Right renal cortex interstitium (tissue), 3 donors: ENCODE results near the gene SCO1. TPM values are rescaled to one million over a fixed set of nuclear protein-coding genes. Genes with fewer than 3 reads are reported as not detected.
"Not testable (repeated sequence)": the region's sequence is repeated elsewhere in the genome, so short reads cannot be mapped to it uniquely, and the experiment has no call there.

Source experiments
- DNase-seq, 3 donors: peaks; one replicate each; pipeline ENCODE4 v3.0.0-alpha.2; 2013; ENCODE audit warnings: low read depth in 3 of 3, low spot score in 2 of 3
- polyA plus RNA-seq, 3 donors: library from polyadenylated mRNA; unstranded; fragments of 120-200 nt; gene quantifications; one replicate each; pipeline ENCODE4 v1.2.1, GENCODE V29; 2013; ENCODE audit not compliant: insufficient read length in 3 of 3

Gene SCO1
- 10 to 100 TPM; 37.8 to 40.9 (median 40.0) TPM for polyA plus RNA-seq

DNA sequence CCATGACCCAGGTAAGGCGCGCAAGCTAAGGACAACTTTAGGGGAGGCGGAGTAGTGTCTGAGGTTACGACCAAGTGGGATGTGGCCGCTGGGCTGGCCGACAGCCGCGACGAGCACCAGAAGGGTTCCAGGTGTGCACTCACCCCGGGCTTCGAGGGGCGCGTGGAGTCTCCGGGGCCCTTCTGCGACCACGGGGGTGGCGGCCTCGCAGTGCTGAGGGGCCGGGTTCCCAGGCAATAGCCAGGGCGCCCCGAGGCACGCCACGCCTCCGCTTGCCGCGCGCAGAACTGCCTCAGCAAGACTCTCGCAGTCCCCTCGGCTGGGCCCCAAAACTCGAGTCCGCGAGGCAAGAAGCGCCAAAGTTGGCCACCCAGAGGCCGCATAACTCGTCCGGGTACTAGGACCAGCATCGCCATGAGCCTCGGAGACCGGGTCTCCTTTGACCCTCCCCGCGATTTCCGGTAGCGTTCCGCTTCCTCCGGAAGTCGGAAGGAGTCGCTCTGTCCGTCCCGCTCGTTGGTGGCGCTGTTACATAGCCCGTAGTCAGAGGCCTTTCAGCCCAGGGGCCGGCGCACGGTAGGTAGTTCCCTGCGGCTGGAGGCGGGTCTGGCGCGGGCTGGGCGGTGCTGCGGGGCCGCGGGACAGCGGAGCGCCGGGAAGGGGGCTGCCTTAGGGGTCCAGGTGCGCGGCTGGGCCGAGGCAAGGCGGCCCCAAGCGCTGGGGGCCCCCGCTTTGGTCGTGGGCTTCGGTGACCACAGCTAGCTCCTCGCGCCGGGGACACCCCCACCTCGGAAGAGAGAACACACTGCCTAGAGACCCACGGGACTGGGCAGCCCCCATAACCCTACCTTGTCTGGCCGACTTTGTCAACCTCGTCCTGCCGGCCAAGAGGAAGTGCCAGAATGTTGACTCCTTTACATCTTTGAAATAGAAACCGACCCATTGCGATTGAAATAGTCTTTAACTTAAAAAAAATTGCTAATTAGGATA lies at the start of gene SCO1, which contains the start of gene ADPRM:
TSS of gene SCO1 (minus strand) at position 442 of the 990 bp plus-strand sequence. CDS start at position 416, 26 bp downstream.
TSS of gene ADPRM (plus strand) at position 503 of the 990 bp plus-strand sequence. CDS start 7,333 bp downstream, outside the sequence.
- DNase-seq: peak; percentile 87 to 93 (median 93)

DNA sequence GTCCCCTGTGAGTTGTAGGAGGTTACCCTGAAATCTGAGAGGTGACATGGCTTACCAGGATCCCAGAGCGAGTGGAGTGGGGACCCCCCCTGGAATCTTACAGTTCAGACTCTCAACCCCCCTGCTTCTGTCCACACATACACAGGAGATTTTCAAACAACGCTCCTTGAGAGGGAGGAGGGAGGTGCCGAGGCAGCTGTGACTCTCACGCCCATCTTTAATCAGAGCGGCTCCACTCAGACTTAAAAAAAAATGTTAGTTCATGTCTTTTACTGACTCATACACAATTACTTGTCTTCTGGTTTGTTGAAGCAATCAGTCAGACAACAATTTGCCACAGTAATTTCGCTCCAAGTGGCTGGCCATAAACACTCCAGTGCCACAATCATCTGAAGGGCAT lies 47.9 kb upstream of the SCO1 start:
- no peak for DNase-seq

DNA sequence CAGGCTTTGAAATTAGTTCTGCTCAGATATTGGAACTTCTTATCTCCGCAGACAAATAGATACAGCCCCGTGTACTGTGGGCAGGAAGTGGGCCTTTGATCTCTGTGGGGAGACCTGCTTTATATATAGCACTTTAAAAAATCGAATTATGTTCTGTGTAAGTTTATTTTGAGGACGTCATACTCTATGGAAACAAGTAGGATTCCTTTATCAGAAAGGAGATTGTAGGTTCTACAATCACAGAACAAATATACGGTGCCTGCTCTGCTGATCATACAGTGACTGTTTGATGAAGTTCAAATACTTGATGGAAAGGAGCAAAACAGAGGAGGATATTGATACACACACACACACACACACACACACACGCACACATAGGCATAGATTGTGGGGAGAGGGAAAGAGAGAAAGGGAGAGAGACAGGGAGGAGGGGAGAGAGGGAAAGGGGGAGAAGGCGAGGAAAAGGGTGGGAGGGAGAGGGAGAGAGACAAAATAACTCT lies 47.2 kb upstream of the SCO1 start:
- DNase-seq: no peak

DNA sequence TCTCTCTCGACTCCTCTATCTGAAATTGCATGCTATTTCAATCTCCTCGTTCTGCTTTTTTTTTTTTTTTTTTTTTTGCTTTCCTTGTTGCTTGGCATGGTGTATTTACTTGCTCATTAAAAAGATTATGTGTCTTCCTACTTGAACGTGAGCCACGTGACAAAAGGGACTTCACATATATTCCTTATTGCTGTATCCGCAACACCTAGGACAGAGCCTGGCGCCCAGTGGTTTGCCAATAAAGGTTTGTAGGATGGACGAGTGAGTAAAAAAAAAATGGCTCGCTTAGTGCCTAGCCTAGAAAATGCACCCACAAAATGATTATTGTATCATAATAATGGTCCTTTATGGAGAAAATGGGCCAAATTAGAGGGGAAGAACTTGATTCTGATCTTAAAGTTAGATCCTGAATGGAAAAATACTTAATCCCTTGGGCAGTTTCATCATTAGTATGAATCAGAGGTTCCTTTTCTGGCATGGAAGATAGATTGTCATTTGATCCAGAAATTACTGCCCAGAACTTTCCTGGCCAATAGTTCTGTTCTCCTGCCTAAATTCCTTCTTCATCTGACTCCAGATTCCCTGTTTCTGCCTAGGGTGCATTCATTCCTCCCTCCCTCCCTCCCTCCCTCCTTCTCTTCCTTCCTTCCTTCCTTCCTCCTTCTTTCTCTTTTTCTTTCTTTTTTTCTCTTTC lies 46.1 kb upstream of the SCO1 start:
- no peak for DNase-seq

DNA sequence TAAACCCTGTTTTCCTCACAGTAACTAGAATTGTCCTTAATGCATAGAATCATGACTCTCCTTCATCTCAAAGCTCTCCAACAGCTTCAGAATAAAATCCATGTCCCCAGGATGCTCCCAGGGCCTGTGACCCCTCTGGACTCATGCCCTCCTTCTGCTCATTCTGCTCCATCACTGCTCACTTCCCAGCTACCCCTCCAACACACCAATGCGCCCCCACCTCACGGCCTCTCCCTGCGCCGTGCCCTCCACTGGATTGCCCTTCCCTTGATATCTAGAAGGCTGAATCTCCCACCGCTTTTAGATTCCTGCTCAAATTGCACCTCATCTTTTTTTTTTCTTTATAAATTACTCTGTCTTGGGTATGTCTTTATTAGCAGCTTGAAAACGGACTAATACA lies 45.1 kb upstream of the SCO1 start:
- no peak for DNase-seq

DNA sequence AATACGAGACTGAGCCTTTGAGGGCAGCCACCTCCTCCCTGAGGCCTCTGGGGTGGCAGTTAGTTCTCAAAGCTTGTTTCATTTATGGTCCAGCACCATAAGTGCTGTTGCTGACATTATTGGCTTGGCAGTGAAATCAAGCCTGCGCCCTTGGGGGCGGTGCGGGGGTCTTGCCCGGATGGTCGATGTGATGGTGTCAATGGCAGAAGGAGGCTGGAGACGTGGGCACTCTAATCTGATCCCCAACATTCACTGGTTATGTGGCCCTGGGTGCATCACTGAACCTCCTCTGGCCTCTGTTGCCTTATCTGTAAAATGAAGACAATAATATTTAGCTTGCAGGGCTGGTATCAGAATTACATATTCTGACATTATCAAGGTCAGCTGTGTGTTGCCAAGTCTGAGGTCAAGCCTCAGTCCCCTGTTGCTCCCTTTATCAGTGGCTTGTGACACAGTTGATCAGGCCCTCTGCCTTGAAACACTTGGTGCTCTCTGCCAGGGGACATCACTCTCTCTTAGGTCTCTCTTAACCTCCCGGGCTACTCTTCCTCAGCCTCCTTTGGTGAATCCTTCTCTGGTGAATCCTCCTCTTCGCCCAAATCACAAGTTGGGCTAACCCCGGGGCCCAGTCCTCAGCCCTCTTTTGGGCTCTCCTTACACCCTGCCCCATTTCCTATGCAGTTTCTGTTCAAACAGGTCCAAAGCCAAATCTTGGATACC lies 44.2 kb upstream of the SCO1 start:
- no peak for DNase-seq

DNA sequence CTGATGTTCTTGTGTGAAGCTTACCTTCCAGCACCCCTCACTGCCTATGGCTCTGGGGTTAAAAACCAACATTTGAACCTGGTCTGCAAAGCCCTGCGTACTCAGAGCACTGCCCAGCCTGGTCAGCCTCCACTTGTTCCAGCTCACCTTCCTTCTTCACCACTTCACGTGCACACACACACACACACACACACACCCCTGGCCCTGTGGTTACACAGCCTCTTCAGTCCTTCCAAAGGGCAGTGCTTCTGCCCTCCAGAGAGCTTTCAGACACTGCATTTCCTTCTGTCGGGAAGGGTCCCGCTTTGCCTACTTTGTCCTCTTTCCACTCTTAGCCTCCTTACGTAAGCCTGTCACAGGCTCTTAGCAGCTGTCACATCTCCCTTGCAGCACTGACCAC lies 42.1 kb upstream of the SCO1 start:
- no peak for DNase-seq

DNA sequence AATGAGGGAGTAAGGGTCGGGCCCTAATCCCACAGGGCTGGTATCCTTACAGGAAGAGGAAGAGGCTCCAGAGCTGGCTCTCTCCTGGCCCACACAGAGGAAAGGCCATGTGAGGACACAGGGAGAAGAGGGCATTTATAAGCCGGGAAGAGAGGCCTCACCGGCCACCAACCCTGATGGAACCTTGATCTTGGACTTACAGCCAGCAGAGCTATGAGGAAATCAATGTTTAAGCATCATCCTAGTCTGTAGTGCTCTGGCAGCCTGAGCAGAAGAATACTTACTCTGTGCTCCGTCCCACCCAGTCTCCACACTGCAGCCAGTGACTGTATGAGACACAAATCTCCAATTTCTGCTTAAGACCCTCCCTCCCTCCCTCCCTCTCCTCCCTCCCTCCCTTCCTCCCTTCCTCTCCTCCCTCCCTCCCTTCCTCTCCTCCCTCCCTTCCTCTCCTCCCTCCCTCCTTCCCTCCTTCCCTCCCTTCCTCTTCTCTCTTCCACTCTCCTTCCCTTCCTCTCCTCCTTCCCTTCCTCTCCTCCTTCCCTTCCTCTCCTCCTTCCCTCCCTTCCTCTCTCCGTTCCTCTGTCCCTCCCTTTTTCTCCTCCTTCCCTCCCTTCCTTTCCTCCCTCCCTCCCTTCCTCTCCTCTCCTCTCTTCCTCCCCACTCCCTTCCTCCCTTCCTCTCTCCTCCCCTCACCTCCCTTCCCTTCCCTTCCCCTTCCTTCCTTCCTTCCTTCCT lies 41.4 kb upstream of the SCO1 start:
- DNase-seq: no peak

DNA sequence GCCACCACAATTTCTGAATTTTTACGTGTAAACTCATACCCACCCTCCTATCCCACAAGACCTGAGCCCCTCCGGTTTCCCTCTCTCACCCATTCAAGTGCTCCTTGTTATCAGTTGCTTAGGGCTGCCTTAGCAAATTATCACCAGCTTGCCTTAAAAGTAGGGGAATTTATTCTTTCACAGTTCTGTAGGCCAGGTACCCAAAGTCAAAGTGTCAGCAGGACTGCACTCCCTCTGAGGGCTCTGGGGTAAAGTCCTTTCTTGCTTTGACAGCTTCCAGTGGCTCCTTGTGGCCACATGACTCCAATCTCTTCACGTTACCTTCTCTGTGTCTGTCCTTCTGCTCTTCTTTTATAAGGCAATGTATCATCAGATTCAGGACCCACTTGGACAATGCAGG lies 40.4 kb upstream of the SCO1 start:
- DNase-seq: no peak

DNA sequence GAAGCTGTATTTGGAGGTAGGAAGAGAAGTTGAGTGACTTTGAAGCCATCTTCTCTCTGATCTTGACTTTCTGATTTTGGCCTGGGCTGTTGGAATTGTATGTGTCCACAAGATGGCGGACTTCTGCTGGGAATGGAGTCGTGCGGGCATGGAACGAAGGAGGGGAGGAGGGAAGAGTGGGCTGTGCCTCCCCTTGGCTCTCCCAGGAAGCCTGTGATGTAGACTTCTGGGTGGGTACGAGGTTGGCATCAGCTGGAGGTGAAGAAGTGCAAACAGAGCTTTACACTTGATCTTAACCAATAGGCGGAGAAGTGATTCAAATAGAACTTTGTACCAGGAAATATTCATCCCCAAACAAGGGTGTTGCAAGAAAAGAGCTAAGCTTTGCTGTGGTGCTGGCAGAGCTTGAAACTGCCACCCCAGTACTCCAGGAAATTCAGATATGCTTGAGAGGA lies 39.9 kb upstream of the SCO1 start:
- no peak for DNase-seq

DNA sequence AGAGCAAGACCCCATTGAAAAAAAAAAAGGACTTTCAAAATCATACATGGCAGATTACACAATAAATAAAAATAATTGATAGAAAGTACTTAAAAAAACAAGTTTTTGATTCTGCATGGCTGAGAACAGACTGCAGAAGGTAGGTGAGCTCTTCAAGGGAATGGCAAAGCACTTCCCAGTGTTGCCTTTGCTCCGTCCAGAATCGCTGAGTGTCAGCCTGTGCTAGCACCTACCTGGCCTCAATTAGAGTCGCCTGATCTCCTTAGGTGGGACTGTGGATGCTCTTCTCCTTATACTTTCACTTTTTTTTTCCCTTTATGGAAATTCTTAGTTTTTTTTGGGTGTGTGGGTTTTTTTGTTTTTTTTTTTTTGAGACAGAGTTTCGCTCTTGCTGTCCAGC lies 38.5 kb upstream of the SCO1 start:
- DNase-seq: no peak

DNA sequence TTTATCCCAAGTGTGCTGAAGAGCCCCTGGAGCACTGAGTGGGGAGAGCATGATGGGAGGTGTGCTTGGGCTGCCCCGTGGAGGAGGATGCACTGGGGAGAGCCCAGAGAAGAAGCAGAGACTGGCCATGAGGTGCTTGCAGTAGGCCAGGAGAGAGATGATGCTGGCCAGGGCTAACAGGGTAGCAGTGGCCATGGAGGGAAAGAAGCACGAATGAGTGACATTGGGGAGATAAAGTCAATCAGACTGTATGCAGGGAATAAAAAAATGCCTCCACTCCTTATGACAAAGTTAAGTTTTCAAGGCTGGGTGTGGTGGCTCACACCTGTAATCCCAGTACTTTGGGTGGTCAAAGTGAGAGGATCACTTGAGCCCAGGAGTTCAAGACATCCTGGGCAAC lies 37.9 kb upstream of the SCO1 start:
- no peak for DNase-seq

DNA sequence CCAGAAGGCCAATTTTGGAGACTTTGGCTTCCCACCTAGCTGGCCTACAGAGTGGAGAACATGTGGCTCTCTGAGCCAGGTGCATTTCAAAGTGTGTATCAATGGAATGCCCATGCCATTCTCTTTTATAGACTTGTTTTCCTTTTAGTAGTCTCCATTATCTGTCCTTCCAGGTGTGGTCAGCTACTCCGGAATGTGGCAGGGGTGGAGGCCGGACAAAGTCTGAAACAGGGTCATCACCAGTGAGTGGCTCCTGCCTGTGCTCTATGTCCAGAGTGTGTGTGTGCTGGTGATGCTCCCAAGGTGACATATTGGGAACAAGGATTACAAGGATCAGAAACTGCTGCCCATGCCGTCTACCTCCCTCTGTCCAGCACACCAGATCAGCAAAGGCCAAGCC lies 36.3 kb upstream of the SCO1 start:
- no peak for DNase-seq

DNA sequence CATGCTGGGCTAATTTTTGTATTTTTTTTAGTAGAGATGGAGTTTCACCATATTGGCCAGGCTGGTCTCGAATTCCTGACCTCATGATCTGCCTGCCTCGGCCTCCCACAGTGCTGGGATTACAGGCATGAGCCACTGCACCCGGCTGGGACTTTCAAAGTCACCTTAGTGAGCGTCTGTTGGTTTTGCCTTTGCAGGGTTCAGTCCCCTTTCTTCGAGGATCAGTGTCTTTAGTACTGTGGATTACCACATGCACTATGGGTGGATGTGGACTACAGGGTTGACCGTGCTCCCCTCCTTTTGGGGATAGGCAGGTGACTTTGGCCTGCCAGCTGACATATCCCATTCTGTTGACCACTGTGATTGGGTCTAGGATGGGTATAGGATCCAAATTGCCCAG lies 34.8 kb upstream of the SCO1 start:
- DNase-seq: not testable (repeated sequence)

DNA sequence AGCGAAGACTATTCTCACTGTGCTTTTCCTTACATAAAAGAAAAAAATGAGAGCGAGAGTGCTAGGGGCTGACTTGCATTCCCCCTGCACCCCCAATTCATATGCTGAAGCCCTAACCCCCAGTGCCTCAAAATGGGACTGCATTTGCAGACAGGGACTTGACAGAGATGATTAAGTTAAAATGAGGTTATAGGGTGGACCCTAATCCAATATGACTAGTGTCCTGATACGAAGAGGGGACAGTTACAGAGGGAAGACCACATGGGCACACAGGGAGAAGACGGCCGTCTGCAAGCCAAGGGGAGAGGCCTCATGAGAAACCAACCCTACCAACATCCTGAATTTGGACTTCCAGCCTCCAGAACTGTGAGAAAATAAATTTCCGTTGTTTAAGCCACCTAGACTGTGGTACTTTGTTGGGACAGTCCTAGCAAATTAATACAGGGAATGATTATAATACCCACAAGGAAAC lies 34.1 kb upstream of the SCO1 start:
- DNase-seq: no peak

DNA sequence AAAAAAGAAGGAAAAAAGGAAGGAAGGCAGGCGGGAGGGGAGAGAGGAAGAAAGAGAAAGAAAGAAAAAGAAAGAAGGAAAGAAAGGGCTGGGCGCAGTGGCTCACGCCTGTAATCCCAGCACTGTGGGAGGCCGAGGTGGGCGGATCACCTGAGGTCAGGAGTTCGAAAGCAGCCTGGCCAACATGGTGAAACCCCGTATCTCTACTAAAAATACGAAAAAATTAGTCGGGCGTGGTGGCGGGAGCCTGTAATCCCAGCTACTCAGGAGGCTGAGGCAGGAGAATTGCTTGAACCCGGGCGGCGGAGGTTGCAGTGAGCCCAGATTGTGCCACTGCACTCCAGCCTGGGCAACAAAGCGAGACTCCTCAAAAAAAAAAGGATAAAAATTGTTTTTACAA lies 32.9 kb upstream of the SCO1 start:
- DNase-seq: not testable (repeated sequence)

DNA sequence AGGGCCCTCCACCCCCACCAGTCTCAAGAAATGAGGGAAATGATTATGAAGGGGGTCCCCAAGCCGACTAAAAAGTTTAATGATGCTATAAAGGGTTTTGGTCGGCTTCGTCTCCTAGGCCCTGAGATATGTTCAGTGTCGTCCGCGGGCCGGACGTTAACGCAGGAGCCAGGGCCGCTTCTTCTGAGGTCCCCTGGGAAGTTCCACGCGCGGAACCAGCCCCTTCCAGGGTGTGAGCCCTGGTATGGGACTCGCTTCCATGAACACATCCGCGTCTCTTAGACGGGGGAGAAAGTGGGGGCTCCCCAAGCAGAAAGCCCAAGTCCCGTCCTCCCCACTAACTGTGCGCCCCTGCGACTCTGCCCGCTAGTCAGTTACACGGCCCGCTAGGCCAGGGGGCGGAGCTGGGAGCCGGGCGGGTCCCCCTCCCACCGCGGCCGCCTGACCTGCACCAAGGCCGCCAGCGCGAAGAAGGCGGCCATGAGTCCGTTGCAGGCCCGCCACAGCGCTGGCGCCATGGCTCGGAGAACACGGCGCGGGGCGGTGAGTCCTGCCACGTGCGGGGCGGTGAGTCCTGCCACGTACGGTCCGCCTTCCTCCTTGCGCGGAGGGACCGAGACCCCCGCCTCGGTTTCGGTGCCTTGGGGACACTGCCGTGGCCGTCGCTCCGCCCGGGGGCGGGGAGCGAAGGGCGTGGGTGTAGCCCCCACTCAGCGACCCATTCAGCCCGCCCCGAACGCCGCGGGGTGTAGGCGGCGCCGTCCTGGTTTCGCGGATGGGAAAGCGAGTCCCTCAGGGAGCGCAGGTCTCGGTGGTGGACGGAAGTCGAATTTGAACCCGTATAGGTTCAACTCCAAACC lies 32.2 kb upstream of the SCO1 start, which contains the start of gene TMEM220:
TSS of gene TMEM220 (minus strand) at position 690 of the 860 bp plus-strand sequence. CDS start at position 518, 172 bp downstream.
- peak in 2 of 3 donors; percentile 57 to 76 for DNase-seq

DNA sequence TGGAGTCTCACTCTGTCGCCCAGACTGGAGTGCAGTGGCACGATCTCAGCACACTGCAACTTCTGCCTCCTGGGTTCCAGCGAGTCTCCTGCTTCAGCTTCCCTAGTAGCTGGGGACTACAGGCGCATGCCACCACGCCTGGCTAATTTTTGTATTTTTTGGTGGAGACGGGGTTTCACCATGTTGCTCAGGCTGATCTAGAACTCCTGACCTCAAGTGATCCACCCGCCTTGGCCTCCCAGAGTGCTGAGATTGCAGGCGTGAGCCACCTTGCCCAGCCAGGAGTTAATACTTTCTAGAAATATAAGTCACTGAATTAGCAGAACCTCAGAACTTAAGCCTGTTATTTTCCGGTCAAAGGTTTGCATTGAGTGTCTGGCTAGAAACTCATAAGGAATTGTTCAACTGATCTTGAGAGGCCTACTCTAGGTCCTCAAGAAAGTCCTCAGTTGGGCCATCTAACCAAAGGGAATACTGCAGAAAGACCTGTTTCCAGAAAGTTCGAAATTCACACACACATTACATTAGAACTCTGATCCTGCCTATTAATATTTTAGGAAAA lies 31.1 kb upstream of the SCO1 start:
- no peak for DNase-seq
